Ovary (tissue), 3 donors: ENCODE results near the gene DAGLB.

Source experiments
- POLR2A ChIP-seq: fragments of 450-650 bp; IDR thresholded peaks from one replicate; pipeline ENCODE4 v1.6.1; 2017; ENCODE audit warnings: antibody characterized with exemption, mild to moderate bottlenecking, moderate library complexity
- TF ChIP-seq, protein P1 (sequence below), 3 donors: fragments of 450-650 bp in 2 of 3; fragments of 200-600 bp in 1 of 3; IDR thresholded peaks; one replicate each; pipeline versions ENCODE4 v1.5.1 to v1.8.0; 2016 to 2022; ENCODE audit warnings: antibody characterized with exemption in 3 of 3, mild to moderate bottlenecking in 1 of 3
- donor health status: DM: no; HTN: no; CAD: no.

DNA sequence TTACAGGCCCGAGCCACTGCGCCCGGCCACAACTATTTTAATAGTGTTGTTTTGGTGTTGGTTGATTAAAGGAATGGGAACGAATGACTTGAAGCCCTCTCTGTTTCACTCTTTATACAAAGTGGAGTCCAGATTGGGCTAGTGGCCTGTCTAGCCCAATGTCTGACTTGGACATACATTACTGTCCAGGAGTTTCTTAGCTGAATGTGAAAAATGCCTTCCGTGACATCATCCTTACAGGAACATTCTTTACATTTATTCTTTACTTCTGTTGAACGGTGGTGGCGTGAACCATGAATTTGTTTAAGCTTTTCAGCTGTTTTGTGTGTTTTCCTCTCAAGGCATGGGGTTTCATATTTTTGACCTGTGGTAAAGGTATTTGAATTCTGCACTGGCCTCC is 67.9 kb downstream of the DAGLB start:
- TF ChIP-seq, protein P1, sequence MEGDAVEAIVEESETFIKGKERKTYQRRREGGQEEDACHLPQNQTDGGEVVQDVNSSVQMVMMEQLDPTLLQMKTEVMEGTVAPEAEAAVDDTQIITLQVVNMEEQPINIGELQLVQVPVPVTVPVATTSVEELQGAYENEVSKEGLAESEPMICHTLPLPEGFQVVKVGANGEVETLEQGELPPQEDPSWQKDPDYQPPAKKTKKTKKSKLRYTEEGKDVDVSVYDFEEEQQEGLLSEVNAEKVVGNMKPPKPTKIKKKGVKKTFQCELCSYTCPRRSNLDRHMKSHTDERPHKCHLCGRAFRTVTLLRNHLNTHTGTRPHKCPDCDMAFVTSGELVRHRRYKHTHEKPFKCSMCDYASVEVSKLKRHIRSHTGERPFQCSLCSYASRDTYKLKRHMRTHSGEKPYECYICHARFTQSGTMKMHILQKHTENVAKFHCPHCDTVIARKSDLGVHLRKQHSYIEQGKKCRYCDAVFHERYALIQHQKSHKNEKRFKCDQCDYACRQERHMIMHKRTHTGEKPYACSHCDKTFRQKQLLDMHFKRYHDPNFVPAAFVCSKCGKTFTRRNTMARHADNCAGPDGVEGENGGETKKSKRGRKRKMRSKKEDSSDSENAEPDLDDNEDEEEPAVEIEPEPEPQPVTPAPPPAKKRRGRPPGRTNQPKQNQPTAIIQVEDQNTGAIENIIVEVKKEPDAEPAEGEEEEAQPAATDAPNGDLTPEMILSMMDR (IDR thresholded peaks at IDR 0.05), result no peak
- no peak for TF ChIP-seq POLR2A
